SK-N-SH (cell line): ENCODE measurements around the gene TIMP2.

Experiments used
- CHD2 ChIP-seq: fragments of 150-350 bp; IDR thresholded peaks from 2 replicates; pipeline ENCODE4 v1.6.1; 2018; ENCODE audit warnings: low read length; ENCODE audit not compliant: partially characterized antibody
- CTCF ChIP-seq: fragments of 200-600 bp; sonication (generic); IDR thresholded peaks from 2 replicates; pipeline ENCODE4 v1.6.1; 2017; ENCODE audit warnings: antibody characterized with exemption, mild to moderate bottlenecking, moderate library complexity
- EZH2phosphoT487 ChIP-seq: fragments of 200-600 bp; sonication (generic); IDR thresholded peaks from 2 replicates; pipeline ENCODE4 v1.6.1; 2017; ENCODE audit warnings: low read depth, mixed run types, mild to moderate bottlenecking, antibody characterized with exemption, moderate library complexity, borderline replicate concordance
- FOXJ3 ChIP-seq: sonication (generic); formaldehyde crosslinking; IDR thresholded peaks from 2 replicates; pipeline ENCODE4 v1.5.1; 2020; ENCODE audit warnings: mild to moderate bottlenecking, missing genetic modification reagents
- GABPA ChIP-seq: IDR thresholded peaks from 2 replicates; pipeline ENCODE4 v1.4.0; 2012; ENCODE audit warnings: low read depth, mild to moderate bottlenecking
- MAX ChIP-seq: IDR thresholded peaks from 2 replicates; pipeline ENCODE4 v1.4.0; 2012; ENCODE audit warnings: low read depth
- POLR2AphosphoS5 ChIP-seq: IDR thresholded peaks from 2 replicates; pipeline ENCODE4 v1.6.1; 2012; ENCODE audit warnings: low read depth, low read length
- RCOR1 ChIP-seq: fragments of 150-350 bp; IDR thresholded peaks from 2 replicates; pipeline ENCODE4 v1.6.1; 2017; ENCODE audit warnings: antibody characterized with exemption, low read length
- REST ChIP-seq: IDR thresholded peaks from 2 replicates; pipeline ENCODE4 v1.6.1; 2012; ENCODE audit warnings: mild to moderate bottlenecking, low read depth, low read length, moderate library complexity
- SMC3 ChIP-seq: IDR thresholded peaks from 2 replicates; pipeline ENCODE4 v1.6.1; 2012; ENCODE audit warnings: low read depth, low read length, improper control_type of control experiment
- TAF1 ChIP-seq: IDR thresholded peaks from 2 replicates; pipeline ENCODE4 v1.6.1; 2012; ENCODE audit warnings: low read depth, mild to moderate bottlenecking, low read length, moderate library complexity, borderline replicate concordance
- TEAD4 ChIP-seq: IDR thresholded peaks from 2 replicates; pipeline ENCODE4 v1.4.0; 2012; ENCODE audit warnings: mild to moderate bottlenecking, borderline replicate concordance; ENCODE audit not compliant: insufficient read depth
- USF2 ChIP-seq: fragments of 150-350 bp; IDR thresholded peaks from 2 replicates; pipeline ENCODE4 v1.6.1; 2017; ENCODE audit warnings: antibody characterized with exemption, low read length, low read depth, borderline replicate concordance
- YY1 ChIP-seq: IDR thresholded peaks from 2 replicates; pipeline ENCODE4 v1.4.0; 2012; ENCODE audit warnings: low read depth, mild to moderate bottlenecking

GRCh38 chr17:78884876-78885667 lies 40.1 kb downstream of the TIMP2 start:
- TF ChIP-seq YY1 (no peak), CTCF (no peak), TAF1 (no peak), POLR2AphosphoS5 (no peak), RCOR1 (no peak), SMC3 (no peak), MAX (no peak), TEAD4 (no peak), USF2 (no peak), REST (no peak), EZH2phosphoT487 (no peak), CHD2 (no peak), GABPA (no peak), FOXJ3 (CRISPR knock-in tag) (no peak)
